ENCODE measurements around the gene GTPBP6.

The GTPBP6 gene

GRCh38 chrX:319579-320125 lies 1.1 kb upstream of the GTPBP6 start:
- ChIA-PET POLR2A (no interaction called here), CTCF (no interaction called here)
- TF ChIP-seq CTCF (IDR thresholded peaks at IDR 0.05; ENCODE audit: control extremely low read depth, extremely low read depth, low read depth, missing control alignments): no peak
- DNase-seq (ENCODE audit: extremely low spot score): no peak

- ChIA-PET POLR2A (no interaction called here), CTCF (no interaction called here)
- peak; percentile 93 for DNase-seq (ENCODE audit: extremely low spot score)
- TF ChIP-seq CTCF (IDR thresholded peaks at IDR 0.05; ENCODE audit: control extremely low read depth, extremely low read depth, low read depth, missing control alignments): no peak
Observed at GRCh38 chrX:318068-318738, 393 bp downstream of the GTPBP6 start.

- no peak for TF ChIP-seq CTCF (IDR thresholded peaks at IDR 0.05; ENCODE audit: control extremely low read depth, extremely low read depth, low read depth, missing control alignments)
- POLR2A ChIA-PET: no interaction called here
- CTCF ChIA-PET: no interaction called here
Observed at GRCh38 chrX:317424-318067, 1.1 kb downstream of the GTPBP6 start.

GRCh38 chrX:316351-317325 lies 2.0 kb downstream of the GTPBP6 start:
- CTCF ChIA-PET: no interaction called here
- POLR2A ChIA-PET: no interaction called here
- TF ChIP-seq CTCF (IDR thresholded peaks at IDR 0.05; ENCODE audit: control extremely low read depth, extremely low read depth, low read depth, missing control alignments): no peak
- DNase-seq (ENCODE audit: extremely low spot score): no peak

More at GRCh38 chrX:317424-318067, 1.1 kb downstream of the GTPBP6 start:
- peak; percentile 88 for DNase-seq (ENCODE audit: extremely low spot score)

DNA sequence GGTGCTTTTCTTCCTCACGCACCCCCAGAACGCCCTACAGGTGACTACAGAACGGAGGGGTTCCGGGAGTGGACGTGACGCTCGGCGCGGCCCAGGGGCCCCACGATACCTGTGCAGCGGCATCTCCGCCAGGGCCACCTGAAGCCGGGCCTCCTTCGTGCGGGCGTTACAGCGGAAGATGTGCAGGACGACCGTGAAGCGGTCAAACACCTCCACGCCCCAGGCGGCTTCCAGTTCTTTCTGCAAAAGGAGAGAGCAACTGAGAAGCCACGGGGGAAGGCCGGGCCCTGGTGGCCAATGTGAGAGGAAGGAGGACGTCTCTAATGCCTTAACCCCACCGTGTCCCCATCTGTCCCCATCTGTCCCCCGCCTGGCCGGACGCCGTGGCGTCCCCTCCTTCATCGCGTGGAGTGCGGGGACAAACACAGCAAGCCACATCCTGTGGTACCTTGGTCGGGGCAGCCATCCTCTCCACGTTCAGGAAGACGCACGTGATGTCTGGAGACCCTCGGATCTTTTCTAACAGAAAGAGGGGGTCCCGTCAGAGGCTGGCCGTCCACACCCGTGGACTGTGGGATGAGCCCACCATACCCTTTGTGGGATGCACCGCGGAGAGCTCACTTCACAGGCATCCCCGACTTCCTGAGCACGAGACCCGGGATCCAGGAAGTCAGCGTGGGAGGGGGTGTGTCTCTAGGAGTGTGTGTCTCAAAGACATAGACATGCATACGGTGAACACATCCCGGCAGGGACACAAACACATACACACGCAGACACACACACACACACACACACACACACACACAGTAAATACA lies 3.6 kb downstream of the GTPBP6 start:
- ChIA-PET POLR2A (no interaction called here), CTCF (no interaction called here)
- no peak for DNase-seq (ENCODE audit: extremely low spot score)
- TF ChIP-seq CTCF (IDR thresholded peaks at IDR 0.05; ENCODE audit: control extremely low read depth, extremely low read depth, low read depth, missing control alignments): no peak

All from GM10248 (cell line).